Keratinocyte (primary cell): ENCODE measurements around the gene BEX3. TPM values are rescaled to one million over a fixed set of nuclear protein-coding genes. Genes with fewer than 3 reads are reported as not detected.

Source experiments
- DNase-seq: peaks from one replicate; pipeline ENCODE4 v3.0.0-alpha.2; 2011; ENCODE audit warnings: low read depth, missing footprints, low spot score
- FAIRE-seq: peaks from 2 replicates; lab custom pipeline; 2011; peaks lifted over from hg19 to GRCh38; lab: Jason Lieb, UNC
- H2AFZ ChIP-seq: 2 replicates; pipeline ENCODE4 v1.6.0; 2012; ENCODE audit warnings: low read length, control low read depth, inconsistent platforms; ENCODE audit not compliant: control insufficient read depth
- H3K27ac ChIP-seq: 2 replicates; pipeline ENCODE4 v1.5.1; 2011; ENCODE audit warnings: low read length; ENCODE audit not compliant: control insufficient read depth, insufficient read depth
- H3K27me3 ChIP-seq: 3 replicates; pipeline ENCODE4 v1.6.0; 2011; ENCODE audit warnings: low read length; ENCODE audit not compliant: control insufficient read depth, insufficient read depth; ENCODE audit errors: extremely low read depth
- H3K36me3 ChIP-seq, 2 experiments: 2 replicates in 1 of 2; 3 replicates in 1 of 2; pipeline ENCODE4 v1.5.1; 2011; ENCODE audit warnings: low read length in 2 of 2, mild to moderate bottlenecking in 1 of 2; ENCODE audit not compliant: control insufficient read depth in 2 of 2, insufficient read depth in 2 of 2; ENCODE audit errors: extremely low read depth in 1 of 2
- H3K4me1 ChIP-seq: 3 replicates; pipeline ENCODE4 v1.5.1; 2011; ENCODE audit warnings: low read length; ENCODE audit not compliant: control insufficient read depth, insufficient read depth; ENCODE audit errors: extremely low read depth
- H3K4me2 ChIP-seq: 3 replicates; pipeline ENCODE4 v1.6.0; 2011; ENCODE audit warnings: low read depth, low read length; ENCODE audit not compliant: control insufficient read depth, insufficient read depth; ENCODE audit errors: extremely low read depth
- H3K4me3 ChIP-seq, 3 experiments: fragments of 200-600 bp in 1 of 3; sonication (generic) in 1 of 3; 2 replicates in 2 of 3; 3 replicates in 1 of 3; pipeline ENCODE4 v1.5.1; 2011 to 2016; ENCODE audit warnings: low read length in 3 of 3, mild to moderate bottlenecking in 3 of 3, control low read depth in 2 of 3, inconsistent platforms in 1 of 3, low read depth in 1 of 3, mixed read lengths in 1 of 3, mixed run types in 1 of 3, moderate library complexity in 1 of 3; ENCODE audit not compliant: control insufficient read depth in 2 of 3, insufficient read depth in 2 of 3; ENCODE audit errors: extremely low read depth in 1 of 3
- H3K79me2 ChIP-seq: 2 replicates; pipeline ENCODE4 v1.6.0; 2012; ENCODE audit warnings: low read length; ENCODE audit not compliant: control insufficient read depth, insufficient read depth
- H3K9ac ChIP-seq: 3 replicates; pipeline ENCODE4 v1.6.0; 2011; ENCODE audit warnings: low read length; ENCODE audit not compliant: control insufficient read depth, insufficient read depth; ENCODE audit errors: extremely low read depth
- H3K9me1 ChIP-seq: 3 replicates; pipeline ENCODE4 v1.6.0; 2011; ENCODE audit warnings: low read length; ENCODE audit not compliant: control insufficient read depth, insufficient read depth; ENCODE audit errors: extremely low read depth
- H3K9me3 ChIP-seq: 2 replicates; pipeline ENCODE4 v1.5.1; 2012; ENCODE audit warnings: low read depth, low read length; ENCODE audit not compliant: control insufficient read depth
- H4K20me1 ChIP-seq: 3 replicates; pipeline ENCODE4 v1.6.0; 2011; ENCODE audit warnings: low read length; ENCODE audit not compliant: control insufficient read depth, insufficient read depth; ENCODE audit errors: extremely low read depth
- EZH2 ChIP-seq: IDR thresholded peaks from one replicate; pipeline ENCODE4 v1.6.1; 2012; ENCODE audit warnings: inconsistent platforms, mild to moderate bottlenecking, low read length, moderate library complexity
- dilution Hi-C: fragments of 300-500 bp; cut with MboI; formaldehyde crosslinking; loops from one replicate; pipeline ENCODE4 v1.7.0; 2020; ENCODE audit warnings: low sequenced_read_pairs; ENCODE audit not compliant: extremely low pct_ligation_motif_present
- polyA plus RNA-seq, 5 experiments: library from polyadenylated mRNA; depleted of rRNA in 3 of 5; stranded (reverse) in 3 of 5; stranded (forward) in 1 of 5; unstranded in 1 of 5; fragments of >200 nt; gene quantifications; 1 replicate in 1 of 5; 2 replicates in 3 of 5; 3 replicates in 1 of 5; pipeline versions ENCODE4 v1.2.1 to v1.2.3, GENCODE V29; 2011 to 2012; ENCODE audit warnings: missing spikeins in 2 of 5, low read depth in 1 of 5, low replicate concordance in 1 of 5
- TF ChIP-seq, protein P1 (sequence below), 3 experiments: IDR thresholded peaks in 1 of 3; conservative IDR thresholded peaks in 1 of 3; optimal IDR thresholded peaks in 1 of 3; 2 replicates in 2 of 3; 3 replicates in 1 of 3; pipeline versions ENCODE3 to v1.5.1; 2011; ENCODE audit warnings: low read length in 3 of 3, mild to moderate bottlenecking in 3 of 3, moderate library complexity in 2 of 3, control low read depth in 1 of 3, inconsistent platforms in 1 of 3; ENCODE audit not compliant: insufficient read depth in 2 of 3; ENCODE audit errors: extremely low read depth in 1 of 3

Gene BEX3
- polyA plus RNA-seq, 1 donor (not counting 4 experiments of a cell fraction or from before 2014, with no cell fraction given), result 264 TPM

GRCh38 chrX:103372886-103373285 is 3.5 kb upstream of the BEX3 start:
- dilution Hi-C loops, result no loop called here
- Histone ChIP-seq H3K27ac (no peak overlapping the region), H3K4me1 (peaks cover 6% of the 10 kb centered on the region), H3K79me2 (no peaks in the 10 kb centered on the region), H3K36me3 (no peaks in the 10 kb centered on the region), H2AFZ (no peak overlapping the region), H3K9me1 (no peaks in the 10 kb centered on the region), H4K20me1 (no peaks in the 10 kb centered on the region), H3K4me3 (no peak overlapping the region), H3K9me3 (no peaks in the 10 kb centered on the region), H3K4me2 (no peak overlapping the region), H3K9ac (no peak overlapping the region), H3K27me3 (no peaks in the 10 kb centered on the region)
- no peak for DNase-seq
- FAIRE-seq, result no peak
- TF ChIP-seq, protein P1, sequence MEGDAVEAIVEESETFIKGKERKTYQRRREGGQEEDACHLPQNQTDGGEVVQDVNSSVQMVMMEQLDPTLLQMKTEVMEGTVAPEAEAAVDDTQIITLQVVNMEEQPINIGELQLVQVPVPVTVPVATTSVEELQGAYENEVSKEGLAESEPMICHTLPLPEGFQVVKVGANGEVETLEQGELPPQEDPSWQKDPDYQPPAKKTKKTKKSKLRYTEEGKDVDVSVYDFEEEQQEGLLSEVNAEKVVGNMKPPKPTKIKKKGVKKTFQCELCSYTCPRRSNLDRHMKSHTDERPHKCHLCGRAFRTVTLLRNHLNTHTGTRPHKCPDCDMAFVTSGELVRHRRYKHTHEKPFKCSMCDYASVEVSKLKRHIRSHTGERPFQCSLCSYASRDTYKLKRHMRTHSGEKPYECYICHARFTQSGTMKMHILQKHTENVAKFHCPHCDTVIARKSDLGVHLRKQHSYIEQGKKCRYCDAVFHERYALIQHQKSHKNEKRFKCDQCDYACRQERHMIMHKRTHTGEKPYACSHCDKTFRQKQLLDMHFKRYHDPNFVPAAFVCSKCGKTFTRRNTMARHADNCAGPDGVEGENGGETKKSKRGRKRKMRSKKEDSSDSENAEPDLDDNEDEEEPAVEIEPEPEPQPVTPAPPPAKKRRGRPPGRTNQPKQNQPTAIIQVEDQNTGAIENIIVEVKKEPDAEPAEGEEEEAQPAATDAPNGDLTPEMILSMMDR (optimal IDR thresholded peaks at IDR 0.05 in 1 of 3, IDR thresholded peaks at IDR 0.05 in 1 of 3, conservative IDR thresholded peaks at IDR 0.05 in 1 of 3; ENCODE audit: extremely low read depth in 1 of 3, insufficient read depth in 2 of 3, low read length in 3 of 3), result no peak
- no peak for TF ChIP-seq EZH2

GRCh38 chrX:103373581-103373980 is 2.8 kb upstream of the BEX3 start:
- Histone ChIP-seq H3K9me1 (no peaks in the 10 kb centered on the region), H3K4me1 (peaks cover 4% of the 10 kb centered on the region), H3K4me3 (no peak overlapping the region), H3K27me3 (no peaks in the 10 kb centered on the region), H3K79me2 (no peaks in the 10 kb centered on the region), H2AFZ (no peak overlapping the region), H3K27ac (no peak overlapping the region), H3K4me2 (no peak overlapping the region), H3K9me3 (no peaks in the 10 kb centered on the region), H4K20me1 (no peaks in the 10 kb centered on the region), H3K9ac (no peak overlapping the region), H3K36me3 (no peaks in the 10 kb centered on the region)
- dilution Hi-C loops, result no loop called here
- TF ChIP-seq EZH2, result no peak
- TF ChIP-seq, protein P1 (optimal IDR thresholded peaks at IDR 0.05 in 1 of 3, IDR thresholded peaks at IDR 0.05 in 1 of 3, conservative IDR thresholded peaks at IDR 0.05 in 1 of 3; ENCODE audit: extremely low read depth in 1 of 3, insufficient read depth in 2 of 3, low read length in 3 of 3), result no peak
- no peak for DNase-seq
- FAIRE-seq, result peak; percentile 62
